GM19328 (cell line): Measurements from ENCODE around the gene SLC6A18.

ENCODE experiments used
- ATAC-seq: cut with Tn5 transposase; IDR thresholded peaks from one replicate; pipeline ENCODE4 v1.9.1; 2021; ENCODE audit warnings: mild to moderate bottlenecking, moderate library complexity; ENCODE audit not compliant: unreplicated experiment

Gene SLC6A18, protein sequence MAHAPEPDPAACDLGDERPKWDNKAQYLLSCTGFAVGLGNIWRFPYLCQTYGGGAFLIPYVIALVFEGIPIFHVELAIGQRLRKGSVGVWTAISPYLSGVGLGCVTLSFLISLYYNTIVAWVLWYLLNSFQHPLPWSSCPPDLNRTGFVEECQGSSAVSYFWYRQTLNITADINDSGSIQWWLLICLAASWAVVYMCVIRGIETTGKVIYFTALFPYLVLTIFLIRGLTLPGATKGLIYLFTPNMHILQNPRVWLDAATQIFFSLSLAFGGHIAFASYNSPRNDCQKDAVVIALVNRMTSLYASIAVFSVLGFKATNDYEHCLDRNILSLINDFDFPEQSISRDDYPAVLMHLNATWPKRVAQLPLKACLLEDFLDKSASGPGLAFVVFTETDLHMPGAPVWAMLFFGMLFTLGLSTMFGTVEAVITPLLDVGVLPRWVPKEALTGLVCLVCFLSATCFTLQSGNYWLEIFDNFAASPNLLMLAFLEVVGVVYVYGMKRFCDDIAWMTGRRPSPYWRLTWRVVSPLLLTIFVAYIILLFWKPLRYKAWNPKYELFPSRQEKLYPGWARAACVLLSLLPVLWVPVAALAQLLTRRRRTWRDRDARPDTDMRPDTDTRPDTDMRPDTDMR

DNA sequence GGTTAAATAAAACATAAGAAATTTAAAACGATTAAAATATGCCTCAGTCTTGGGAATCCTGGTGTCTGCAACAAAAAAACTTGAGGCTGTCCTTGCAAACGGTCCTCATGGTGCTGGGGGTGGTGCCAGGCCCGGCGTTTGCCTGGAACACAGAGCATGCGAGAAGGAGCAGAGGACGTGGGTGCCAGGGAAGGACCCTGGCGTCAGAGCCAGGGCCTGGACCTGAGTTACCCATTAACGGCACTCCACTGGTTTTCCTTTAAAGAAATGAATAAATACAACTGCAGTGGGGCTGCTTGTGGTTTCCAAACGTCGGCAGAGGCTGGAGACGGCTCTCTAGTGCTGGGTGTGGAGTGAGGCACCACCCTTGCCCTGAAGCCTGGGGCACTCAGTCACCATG, at the start of gene SLC6A18:
Gene SLC6A18 (plus strand): TSS at position 301 of the 400 bp plus-strand sequence. CDS start 97 bp downstream, at position 398.
- ATAC-seq, result no peak

DNA sequence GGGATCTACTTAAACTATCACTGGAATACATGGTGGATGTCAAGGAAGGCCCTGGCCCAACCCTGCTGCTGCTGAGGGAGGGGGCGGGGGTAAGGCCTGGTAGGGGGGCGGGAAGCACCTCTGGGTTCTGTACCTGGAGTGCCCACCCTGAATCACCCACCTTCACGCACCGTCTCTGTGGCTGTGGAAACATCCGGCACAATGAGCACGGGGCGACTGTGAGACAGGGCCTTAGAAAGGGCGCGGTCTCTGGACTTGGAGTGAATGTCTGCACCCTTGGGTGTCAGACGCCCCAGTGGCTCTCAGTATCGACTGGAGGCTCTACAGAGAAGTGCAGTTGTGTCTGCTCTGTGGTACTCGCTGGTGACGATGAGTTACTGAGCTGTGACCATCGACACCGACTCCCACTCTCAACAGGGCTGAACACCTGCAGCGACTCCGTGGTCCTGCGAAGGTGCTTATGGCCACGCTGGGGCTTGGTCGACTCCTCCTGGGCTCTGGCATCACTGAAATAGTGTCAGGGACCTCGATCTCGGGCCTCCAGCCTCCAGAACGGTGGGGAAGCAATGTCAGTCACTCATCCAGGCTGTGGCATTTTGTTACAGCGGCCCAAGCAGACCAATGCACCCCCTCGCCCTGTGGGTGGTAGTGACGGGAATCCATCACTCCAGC, 49.2 kb upstream of the SLC6A18 start:
- ATAC-seq, result no peak

DNA sequence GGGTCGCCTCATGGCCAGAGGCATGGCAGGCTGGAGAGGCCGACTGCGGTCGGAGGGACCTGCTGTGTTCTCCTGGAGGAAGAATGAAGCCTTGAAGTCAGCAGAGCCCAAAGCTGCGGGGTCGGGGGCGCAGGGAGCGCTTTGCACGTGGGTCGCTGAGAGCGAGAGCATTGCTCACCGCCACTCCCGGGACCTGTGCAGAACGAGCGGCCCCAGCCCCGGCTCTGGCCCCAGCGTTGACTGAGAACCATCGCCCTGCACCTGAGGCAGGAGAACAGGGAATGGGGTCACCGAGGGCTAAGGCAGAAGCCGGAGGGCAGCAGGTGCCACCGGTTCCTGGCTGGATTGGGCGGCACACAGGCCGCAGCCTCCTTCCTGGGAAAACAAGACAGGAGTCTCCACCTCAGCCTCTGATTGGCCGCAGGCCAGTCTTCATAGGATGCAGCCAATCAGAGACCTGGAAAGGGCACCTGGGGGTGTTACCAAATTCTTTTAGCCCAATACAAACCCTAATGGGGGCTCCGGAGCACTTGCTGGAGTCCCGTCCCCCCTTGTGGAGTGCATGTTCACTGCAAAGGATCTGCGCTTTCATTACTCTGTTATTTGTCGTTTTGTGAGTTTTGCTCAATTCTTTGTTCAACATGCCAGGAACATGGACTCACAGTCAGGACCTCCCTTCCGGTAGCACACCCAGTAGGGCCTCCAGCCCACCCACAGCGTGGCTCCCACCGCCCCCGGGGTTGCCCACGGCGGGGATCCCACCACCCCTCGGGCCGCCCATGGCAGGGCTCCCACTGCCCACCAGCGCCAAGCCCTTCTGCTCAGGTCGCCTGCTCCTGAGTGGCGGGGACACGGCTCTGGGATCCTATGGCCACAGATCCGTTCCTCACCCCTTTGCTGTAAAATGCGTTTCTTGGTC, 48.4 kb upstream of the SLC6A18 start:
- ATAC-seq, result no peak

DNA sequence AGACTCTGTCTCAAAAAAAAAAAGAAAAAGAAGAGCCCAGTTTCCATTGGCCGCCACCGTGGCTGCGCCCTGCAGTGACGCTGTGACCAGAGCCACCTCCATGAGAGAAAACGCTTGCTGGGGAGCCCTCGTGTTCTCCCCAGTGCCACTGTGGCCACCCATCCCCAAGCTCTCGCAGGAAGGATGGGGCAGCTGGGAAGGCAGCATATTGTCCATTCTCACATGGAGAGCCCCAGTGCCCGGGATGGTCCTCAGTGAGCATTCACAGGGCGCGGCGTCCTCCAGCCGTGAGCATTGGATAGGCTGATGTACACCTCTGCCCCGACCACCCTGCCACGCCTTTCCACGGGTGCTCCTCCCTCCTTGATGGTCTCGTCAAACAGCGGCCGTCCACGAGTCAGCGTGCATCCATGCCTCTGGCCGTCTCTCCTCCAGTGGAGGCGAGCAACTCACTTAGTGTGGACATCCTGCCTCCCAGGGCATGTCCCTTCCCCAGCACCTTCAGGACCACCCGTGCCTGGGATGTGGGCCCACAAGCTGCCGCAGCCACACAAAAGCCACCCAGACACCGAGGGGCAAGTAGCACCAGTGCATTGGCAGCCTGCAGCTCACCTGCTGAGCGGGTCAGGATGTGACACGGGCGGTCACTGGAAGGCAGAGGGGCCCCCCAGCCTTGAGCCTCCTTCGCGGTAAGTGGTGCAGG, 47.2 kb upstream of the SLC6A18 start:
- no peak for ATAC-seq

DNA sequence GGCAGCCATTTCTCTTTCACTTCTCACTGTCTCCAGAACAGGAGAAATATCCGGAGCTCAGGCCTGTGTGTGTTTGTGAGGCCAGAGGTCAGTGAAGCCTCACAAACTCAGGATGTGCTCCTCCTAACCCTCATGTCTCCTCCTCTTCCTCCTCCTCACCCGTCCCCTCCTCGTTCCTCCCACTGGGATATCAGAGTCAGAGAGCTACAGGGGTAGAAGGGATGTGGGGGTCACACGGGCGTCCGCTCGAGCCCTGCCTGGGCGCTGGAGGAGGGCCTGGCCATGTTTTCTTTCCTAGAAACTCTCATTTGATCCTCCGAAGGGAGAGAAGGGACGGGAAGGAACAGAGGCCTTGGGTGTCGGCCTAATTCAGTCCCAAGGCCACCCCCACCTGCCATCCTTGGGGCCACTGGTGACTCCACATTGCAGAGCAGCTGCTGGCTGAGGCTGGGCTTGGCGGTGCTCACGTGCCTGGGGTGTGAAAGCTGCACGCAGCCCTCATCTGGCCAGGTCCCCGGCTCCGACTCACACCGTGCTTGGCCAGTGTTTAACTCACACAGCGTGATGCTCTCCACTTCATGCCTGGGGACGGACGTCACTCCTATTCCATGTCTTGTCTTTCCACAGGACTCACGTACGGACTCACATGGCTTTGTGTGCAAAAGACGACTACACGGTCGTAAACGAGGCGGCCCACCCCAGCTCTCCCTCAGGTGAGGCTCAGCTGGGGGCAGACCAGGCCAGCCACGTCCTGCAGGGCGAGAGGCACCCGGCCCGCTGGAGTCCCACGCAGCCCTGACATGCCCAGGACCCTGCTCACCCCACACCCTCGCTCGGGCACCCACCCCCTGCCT, 46.4 kb upstream of the SLC6A18 start:
- ATAC-seq, result no peak

DNA sequence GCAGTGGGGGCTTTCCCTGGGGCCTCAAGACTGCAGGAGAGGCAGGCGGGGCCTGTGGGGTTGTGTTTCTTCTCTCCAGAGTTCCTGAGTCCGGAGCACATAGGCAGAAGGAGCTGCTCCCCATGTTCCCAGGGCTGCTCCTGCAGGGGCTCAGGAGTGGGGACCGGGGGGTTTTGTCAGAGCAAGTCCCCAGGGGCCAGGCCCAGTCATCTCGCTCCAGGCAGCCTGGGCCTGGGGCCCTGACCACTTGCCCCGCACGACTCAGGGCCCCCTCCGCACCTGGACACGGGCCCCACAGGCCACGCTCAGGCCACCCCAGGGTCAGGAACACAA, 45.8 kb upstream of the SLC6A18 start:
- ATAC-seq, result no peak

DNA sequence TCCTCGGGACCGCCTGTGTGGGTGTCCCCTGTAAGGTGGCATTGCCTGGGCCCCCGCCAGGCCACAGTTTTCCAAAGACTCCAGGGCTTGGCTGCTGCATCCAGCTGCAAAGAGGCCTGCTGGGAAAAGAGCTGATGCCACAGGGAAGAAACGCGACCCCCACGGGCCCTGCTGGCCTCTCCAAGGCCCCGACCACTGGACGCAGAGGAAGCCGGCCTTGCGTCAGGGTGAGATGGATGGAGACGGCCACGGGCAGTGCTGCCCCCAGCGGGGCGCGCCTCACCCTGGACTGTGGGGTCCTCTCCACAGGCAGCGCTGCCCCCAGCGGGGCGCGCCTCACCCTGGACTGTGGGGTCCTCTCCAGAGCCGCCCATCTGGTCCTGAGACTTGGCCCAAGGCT, 45.1 kb upstream of the SLC6A18 start:
- no peak for ATAC-seq

DNA sequence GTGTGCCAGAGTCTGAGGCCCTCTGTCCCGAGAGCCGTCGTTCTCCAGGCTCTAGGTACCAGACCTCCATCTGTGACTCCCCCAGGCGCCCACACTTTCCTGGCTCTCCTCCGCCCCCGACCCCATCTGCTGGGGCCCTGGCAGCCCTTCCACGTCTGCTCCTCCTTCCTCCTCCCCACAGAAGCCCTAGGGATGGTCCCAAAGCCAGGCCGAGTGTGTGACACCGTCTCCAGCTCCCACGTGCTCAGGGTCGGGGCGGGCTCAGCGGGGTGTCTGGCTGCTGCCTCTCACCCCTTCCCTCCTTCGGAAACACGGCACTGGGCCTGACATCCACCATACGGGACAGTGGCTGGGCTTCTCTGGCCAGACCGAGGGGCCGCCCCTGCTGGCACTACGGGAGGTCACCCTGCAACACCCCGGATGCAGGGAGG, 44.3 kb upstream of the SLC6A18 start:
- no peak for ATAC-seq

DNA sequence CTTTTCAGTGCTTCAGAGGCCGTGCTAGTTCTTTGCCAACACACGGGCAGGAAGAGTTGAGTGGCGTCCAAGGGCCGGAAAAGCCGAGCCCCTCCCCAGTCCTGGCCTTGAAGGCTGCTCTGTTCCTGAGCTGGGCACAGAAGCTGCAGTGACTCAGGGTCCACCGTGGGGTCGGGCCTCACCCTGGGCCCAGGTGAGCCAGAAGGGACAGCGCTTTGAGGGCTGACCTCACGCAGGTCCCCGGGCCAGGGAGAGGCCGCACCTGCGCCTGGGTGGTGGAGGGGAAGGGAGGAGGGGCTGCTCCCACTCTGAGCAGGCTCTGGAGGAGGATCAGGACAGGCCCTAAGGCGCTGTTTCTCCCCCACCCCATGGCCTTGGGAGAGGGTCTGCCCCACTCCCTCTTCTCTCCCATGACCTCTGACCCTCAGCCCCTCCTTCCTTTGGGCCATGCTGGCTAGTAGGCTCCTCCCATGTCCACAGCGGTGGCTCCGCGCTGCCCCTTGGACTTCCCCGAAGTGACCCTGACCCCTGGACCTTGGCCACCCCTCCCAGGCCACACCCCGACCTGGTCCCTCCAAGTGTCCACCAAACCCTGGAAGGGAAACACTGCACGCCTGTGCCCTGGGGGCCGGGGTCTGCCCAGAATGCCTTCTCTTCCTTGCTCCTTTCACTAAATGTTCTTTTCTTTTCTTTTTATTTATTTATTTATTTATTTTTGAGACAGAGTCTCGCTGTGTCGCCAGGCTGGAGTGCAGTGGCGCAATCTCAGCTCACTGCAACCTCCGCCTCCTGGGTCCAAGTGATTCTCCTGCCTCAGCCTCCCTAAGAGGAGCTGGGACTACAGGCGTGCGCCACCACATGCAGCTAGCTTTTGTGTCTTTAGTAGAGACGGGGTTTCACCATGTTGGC, 43.5 kb upstream of the SLC6A18 start:
- no peak for ATAC-seq

DNA sequence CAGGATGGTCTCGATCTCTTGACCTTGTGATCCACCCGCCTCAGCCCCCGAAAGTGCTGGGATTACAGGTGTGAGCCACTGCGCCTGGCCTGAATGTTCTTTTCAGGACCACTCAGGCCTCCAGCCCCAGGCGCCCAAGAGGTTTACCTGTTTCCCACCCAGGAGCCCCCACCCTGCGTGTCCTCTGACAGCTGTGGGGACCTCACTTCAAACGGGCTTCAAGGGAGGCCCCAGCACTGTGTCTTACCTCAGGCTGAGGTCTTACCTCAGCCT, 42.9 kb upstream of the SLC6A18 start:
- no peak for ATAC-seq

DNA sequence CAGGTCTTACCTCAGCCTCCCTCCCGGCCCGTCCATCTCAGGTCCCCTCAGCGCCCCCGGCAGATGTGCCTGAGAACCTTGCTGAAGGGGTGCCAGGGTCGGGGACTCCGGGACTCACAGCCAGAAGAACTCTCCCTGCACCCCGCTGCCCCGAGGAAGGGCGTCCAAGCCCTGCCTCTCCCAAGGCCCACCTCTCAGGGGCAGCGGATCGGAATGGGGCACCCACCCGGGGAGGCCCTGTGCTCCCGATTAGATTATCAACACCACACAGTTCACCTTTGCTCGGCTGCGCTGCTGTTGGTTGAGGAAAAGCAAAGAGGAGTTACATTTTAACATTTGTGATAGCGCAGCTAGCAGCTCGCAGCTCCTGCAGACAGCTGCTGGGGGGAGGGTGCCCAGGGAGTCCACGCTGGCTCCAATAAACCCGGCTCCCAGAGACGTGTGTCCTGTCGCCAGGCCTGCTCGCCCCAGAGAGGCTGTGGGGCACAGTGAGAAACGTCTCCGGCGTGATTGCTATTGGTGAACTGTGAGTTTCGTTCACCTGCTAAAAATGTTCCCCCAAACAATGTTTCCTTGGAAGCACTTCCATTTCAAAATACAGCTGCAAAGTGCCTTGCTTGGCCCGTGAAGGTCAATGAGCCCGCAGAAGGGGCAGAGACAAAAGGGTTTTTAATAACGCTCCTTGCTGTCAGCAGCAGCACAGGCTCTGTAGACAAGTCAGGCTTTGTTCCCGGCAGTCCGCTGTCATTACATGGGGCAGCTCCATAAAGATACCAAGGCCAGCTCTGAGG, 42.4 kb upstream of the SLC6A18 start:
- no peak for ATAC-seq

DNA sequence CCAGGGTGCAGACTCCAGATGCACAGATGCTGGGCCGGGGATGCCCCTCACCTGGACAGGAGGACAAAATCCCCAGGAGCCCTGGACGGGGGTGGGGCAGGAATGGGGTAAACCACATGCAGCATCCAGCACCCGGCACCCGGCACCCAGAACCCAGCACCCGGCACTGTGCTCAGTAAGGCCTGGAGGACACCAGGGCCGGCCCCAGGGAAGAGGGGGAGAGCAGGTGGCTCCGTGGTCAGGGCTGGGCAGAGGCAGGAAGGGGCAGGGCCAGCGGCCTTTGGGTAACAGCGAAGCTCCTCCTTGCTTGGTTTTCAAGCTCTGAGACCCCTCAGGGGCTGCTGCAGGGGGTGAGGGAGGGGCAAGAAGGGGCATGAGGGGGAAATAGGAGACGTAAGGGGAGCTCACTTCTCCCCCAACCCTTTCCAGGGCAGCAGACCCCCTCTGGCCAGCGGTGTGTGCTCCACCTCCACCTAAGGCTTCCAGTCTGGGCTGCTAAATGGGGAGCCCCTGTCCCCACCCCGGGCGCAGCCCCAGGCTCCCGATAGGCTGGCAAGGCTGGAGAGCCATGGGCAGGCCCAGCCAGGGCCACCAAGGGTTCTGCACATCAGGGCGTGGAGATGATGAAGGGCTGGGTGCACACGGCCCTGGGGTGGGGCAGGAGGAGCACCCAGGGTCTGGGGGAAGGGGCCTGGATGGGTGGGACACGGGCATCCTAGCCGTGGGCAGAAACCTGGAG, 41.6 kb upstream of the SLC6A18 start:
- no peak for ATAC-seq

DNA sequence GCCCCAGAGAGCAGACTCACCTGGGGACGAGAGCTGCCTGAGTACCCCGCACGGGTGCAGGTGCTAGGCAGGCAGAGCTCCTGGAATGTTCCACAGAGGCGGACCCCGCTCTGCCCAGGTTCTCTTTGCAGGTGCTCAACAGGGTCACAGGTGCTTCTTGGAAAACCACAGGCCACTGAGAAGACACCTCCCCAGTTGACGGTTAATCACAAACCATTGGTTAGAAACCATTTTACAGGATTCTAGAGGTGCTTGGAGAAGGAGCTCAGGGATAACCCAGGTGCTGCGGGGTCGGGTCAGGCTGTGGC, 41.1 kb upstream of the SLC6A18 start:
- ATAC-seq, result no peak

DNA sequence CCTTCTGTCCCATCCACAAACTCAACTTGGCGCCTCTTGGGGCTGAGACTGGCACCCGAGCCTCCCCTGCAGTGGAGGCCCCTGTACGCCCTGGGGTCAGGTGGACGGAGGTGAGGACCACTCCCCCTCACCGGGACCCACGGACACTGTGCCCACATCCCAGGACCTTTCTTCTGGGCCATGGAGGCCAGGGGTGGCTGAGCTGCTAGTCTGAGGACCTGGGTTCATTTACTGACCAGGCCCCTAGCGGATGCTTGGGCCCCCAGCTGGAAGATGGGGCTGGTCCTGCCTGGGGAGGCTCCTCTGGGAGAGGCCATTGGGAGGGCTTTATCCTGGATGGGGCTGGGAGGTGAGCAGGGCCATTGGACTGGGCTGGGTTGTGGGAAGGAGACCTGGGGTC, 40.7 kb upstream of the SLC6A18 start:
- ATAC-seq, result no peak

DNA sequence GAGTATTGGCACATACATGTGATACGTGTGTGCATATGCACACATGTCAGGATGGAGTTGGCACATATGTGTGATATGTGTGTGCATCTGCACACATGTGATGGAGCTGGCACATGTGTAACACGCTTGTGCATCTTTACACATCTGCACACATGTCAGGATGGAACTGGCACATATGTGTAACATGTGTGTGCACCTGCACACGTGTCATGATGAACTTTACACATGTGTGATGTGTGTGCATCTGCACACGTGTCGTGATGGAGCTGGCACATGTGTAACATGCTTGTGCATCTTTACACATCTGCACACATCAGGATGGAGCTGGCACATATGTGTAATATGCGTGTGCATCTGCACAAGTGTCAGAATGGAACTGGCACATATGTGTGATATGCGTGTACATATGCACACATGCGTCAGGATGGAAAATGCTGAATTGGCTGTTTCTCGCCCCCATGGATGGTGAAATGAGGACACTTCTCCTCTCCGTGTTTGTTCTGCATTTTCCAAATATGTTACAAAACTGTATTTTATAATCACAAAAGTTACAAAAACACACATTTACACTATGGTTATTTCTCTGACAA, 40.0 kb upstream of the SLC6A18 start:
- ATAC-seq, result no peak

DNA sequence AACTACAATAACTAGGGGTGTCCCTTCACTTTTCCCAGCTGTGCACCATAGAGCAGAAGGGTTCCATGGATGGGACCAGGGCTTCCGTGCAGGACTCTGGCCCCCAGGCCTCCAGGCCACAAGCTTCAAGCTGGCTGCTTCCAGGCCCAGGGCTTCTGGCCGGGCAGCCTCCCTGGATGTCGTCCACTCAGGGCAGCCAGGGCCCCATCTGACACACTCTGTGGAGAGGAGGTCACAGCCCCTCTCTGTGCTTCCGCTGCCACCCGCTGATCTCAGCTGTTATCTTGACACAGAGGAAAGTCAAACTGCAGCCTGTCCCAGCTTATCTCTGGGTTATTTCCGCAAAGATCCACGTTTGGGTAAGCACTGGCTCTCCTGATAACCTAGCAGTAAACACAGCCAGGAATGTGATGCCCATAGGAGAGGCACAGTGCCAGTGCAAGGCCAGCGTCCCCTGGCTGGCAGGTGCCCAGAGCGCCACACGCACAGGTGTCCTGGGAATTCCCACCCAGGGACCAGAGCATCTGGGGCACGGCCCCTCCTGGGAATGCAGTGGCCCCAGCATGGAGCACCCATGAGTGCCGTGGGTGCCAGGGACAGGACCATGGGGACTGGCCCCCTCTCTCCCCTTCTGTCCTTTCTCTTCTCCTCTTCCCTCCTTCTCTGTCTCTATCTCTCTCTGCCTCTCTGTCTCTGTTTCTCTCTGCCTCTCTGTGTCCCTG, 39.4 kb upstream of the SLC6A18 start:
- ATAC-seq, result no peak
